Neuronal stem cell (in vitro differentiated cells): ENCODE results near the gene SLC2A9.
A peak's percentile ranks its signal among the peaks of the same experiment; 100 is the strongest.

Source experiments
- DNase-seq: peaks from one replicate; pipeline ENCODE4 v3.0.0-alpha.2; 2013; ENCODE audit warnings: low spot score
- H2AFZ ChIP-seq: one replicate; pipeline ENCODE4 v1.6.1; 2013; ENCODE audit warnings: mild to moderate bottlenecking, low read length, inconsistent platforms
- H2AK5ac ChIP-seq: 2 replicates; pipeline ENCODE4 v1.6.1; 2013; ENCODE audit warnings: low read depth, mild to moderate bottlenecking, inconsistent platforms, low read length, moderate library complexity, mixed read lengths
- H2BK120ac ChIP-seq: 2 replicates; pipeline ENCODE4 v1.6.1; 2013; ENCODE audit warnings: low read depth, mild to moderate bottlenecking, inconsistent platforms, low read length, moderate library complexity, mixed read lengths
- H2BK12ac ChIP-seq: one replicate; pipeline ENCODE4 v1.6.1; 2013; ENCODE audit warnings: low read length, inconsistent platforms
- H2BK15ac ChIP-seq: 2 replicates; pipeline ENCODE4 v1.6.1; 2013; ENCODE audit warnings: mild to moderate bottlenecking, low read length, inconsistent platforms, mixed read lengths
- H2BK5ac ChIP-seq: one replicate; pipeline ENCODE4 v1.6.1; 2013; ENCODE audit warnings: inconsistent platforms, mild to moderate bottlenecking, low read length, moderate library complexity
- H3K14ac ChIP-seq: one replicate; pipeline ENCODE4 v1.6.1; 2013; ENCODE audit warnings: low read length, inconsistent platforms
- H3K18ac ChIP-seq: 2 replicates; pipeline ENCODE4 v1.6.1; 2013; ENCODE audit warnings: low read length, inconsistent platforms
- H3K23ac ChIP-seq: 2 replicates; pipeline ENCODE4 v1.6.1; 2013; ENCODE audit warnings: low read depth, mild to moderate bottlenecking, mixed read lengths, low read length, inconsistent platforms; ENCODE audit not compliant: poor library complexity
- H3K27ac ChIP-seq: replicated peaks from 3 replicates; pipeline ENCODE4 v1.5.1; 2013; ENCODE audit warnings: low read length, inconsistent platforms
- H3K27me3 ChIP-seq, 3 experiments: 2 replicates each; pipeline ENCODE4 v1.6.1; 2013; ENCODE audit warnings: low read length in 3 of 3, mild to moderate bottlenecking in 2 of 3, inconsistent platforms in 1 of 3, low read depth in 1 of 3, mixed read lengths in 1 of 3, moderate library complexity in 1 of 3; ENCODE audit not compliant: control insufficient read depth in 3 of 3, insufficient read depth in 3 of 3
- H3K36me3 ChIP-seq, 2 donors: replicated peaks in 1 of 2; 2 replicates each; pipeline ENCODE4 v1.6.1; 2013; ENCODE audit warnings: low read length in 2 of 2; ENCODE audit not compliant: control insufficient read depth in 2 of 2, insufficient read depth in 2 of 2
- H3K4ac ChIP-seq: 2 replicates; pipeline ENCODE4 v1.6.1; 2013; ENCODE audit warnings: inconsistent platforms, mild to moderate bottlenecking, low read length, moderate library complexity
- H3K4me1 ChIP-seq, 2 donors: 1 replicate in 1 of 2; 2 replicates in 1 of 2; pipeline ENCODE4 v1.6.1; 2013; ENCODE audit warnings: low read length in 2 of 2, low read depth in 1 of 2; ENCODE audit not compliant: control insufficient read depth in 2 of 2, insufficient read depth in 1 of 2
- H3K4me2 ChIP-seq: one replicate; pipeline ENCODE4 v1.6.1; 2013; ENCODE audit warnings: mild to moderate bottlenecking, low read length, inconsistent platforms; ENCODE audit not compliant: insufficient read depth, poor library complexity, severe bottlenecking
- H3K4me3 ChIP-seq, 2 donors: 2 replicates each; pipeline ENCODE4 v1.5.1; 2013; ENCODE audit warnings: low read length in 2 of 2, mild to moderate bottlenecking in 2 of 2, inconsistent platforms in 1 of 2, moderate library complexity in 1 of 2
- H3K79me1 ChIP-seq: one replicate; pipeline ENCODE4 v1.6.1; 2013; ENCODE audit warnings: low read depth, mild to moderate bottlenecking, inconsistent platforms, low read length, moderate library complexity
- H3K9ac ChIP-seq: one replicate; pipeline ENCODE4 v1.6.1; 2013; ENCODE audit warnings: mild to moderate bottlenecking, low read depth, low read length, inconsistent platforms; ENCODE audit not compliant: poor library complexity
- H3K9me3 ChIP-seq, 2 donors: replicated peaks in 1 of 2; 2 replicates each; pipeline versions ENCODE3 to v1.6.1; 2013; ENCODE audit warnings: low read length in 2 of 2, mild to moderate bottlenecking in 2 of 2, inconsistent platforms in 1 of 2, low read depth in 1 of 2, mixed read lengths in 1 of 2, moderate library complexity in 1 of 2; ENCODE audit not compliant: control insufficient read depth in 2 of 2, insufficient read depth in 1 of 2
- H4K8ac ChIP-seq: one replicate; pipeline ENCODE4 v1.6.1; 2013; ENCODE audit warnings: low read depth, mild to moderate bottlenecking, inconsistent platforms, low read length, moderate library complexity
- H4K91ac ChIP-seq: one replicate; pipeline ENCODE4 v1.6.1; 2013; ENCODE audit warnings: low read length, low read depth, mild to moderate bottlenecking, inconsistent platforms; ENCODE audit not compliant: poor library complexity
- WGBS, 2 donors: extraction: QIAGEN DNeasy Blood & Tissue Kit; methylation state at CpG; one replicate each; pipeline ENCODE4 v1.1.7; 2013; ENCODE audit warnings: missing lambda C conversion rate in 2 of 2, mixed read lengths in 1 of 2; ENCODE audit not compliant: insufficient read length in 2 of 2, insufficient replicate concordance in 1 of 2; ENCODE audit errors: extremely low coverage in 2 of 2; 5-methylcytosine and 5-hydroxymethylcytosine counted together

SLC2A9 gene

DNA sequence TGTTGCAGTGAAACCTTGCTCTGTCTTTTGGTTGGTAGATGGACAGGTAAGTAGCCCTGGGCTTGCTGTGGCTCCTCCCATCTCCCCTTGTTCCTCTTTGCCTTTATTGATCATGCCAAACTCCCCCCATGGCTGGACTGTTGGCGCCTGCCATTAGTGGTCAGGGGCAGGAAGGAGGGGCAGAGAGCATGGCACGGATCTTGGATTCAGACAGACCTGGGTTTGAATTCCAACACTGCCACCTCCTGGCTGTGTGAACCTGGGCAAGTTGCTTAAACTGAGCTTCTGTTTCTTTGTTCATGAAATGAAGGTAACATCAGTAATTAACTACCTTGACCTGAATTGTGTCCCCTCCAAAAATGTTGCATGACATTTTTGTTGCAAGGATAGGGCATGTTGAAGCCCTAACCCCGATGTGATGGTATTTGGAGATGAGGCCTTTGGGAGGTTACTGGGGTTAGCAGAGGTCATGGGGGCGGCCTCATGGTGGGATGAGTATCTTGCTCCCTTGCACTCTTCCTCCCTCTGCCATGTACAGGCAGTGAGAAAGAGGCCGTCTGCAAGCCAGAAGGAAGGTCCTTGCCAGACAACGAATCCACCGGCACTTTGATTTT is 6.0 kb downstream of the SLC2A9 start:
- H3K14ac ChIP-seq: no peak overlapping the region
- no peaks in the 10 kb centered on the region for H3K79me1 ChIP-seq
- H2BK5ac ChIP-seq: no peak overlapping the region
- H3K4me2 ChIP-seq: no peak overlapping the region
- H3K4me3 ChIP-seq: no peak overlapping the region
- H2AK5ac ChIP-seq: no peak overlapping the region
- H3K23ac ChIP-seq: no peak overlapping the region
- H2BK120ac ChIP-seq: no peak overlapping the region
- H3K18ac ChIP-seq: no peak overlapping the region
- H2BK15ac ChIP-seq: no peak overlapping the region
- peaks cover 0 to 7% of the 10 kb centered on the region in 2 donors for H3K4me1 ChIP-seq
- no CpG with 5 or more reads among the region's 7 CpGs for WGBS, 2 donors
- H3K27me3 ChIP-seq: peaks cover 0 to 20% (median 3%) of the 10 kb centered on the region in 3 experiments
- no peak overlapping the region for H3K4ac ChIP-seq
- H2AFZ ChIP-seq: no peak overlapping the region
- no peaks in the 10 kb centered on the region for H3K36me3 ChIP-seq
- peak; percentile 41 for DNase-seq
- no peak overlapping the region for H4K91ac ChIP-seq
- no peak overlapping the region for H3K27ac ChIP-seq
- H2BK12ac ChIP-seq: no peak overlapping the region
- no peak overlapping the region for H3K9ac ChIP-seq
- H3K9me3 ChIP-seq: no peaks in the 10 kb centered on the region
- no peak overlapping the region for H4K8ac ChIP-seq

DNA sequence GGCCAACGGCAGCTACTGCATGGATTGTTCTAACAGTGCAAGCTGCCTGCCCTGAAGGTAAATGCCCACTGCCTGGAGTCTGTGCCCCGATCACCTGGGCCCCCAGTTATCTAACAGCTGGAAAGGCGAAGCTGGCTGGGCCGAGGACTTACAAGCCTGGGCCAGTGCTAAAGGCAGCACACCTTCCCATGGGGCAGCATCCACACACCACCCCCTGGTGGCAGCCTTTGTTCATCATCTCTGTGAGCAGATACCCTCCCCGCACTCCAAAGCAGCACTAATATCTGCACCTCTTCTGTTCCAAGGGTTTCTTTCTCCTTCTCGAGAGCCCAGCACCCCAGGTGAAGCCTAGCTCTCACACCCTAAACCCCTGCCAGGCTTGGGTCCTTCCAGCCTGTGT is 7.6 kb downstream of the SLC2A9 start:
- no peak overlapping the region for H3K23ac ChIP-seq
- H3K27ac ChIP-seq: no peak overlapping the region
- H3K18ac ChIP-seq: no peak overlapping the region
- WGBS, 2 donors: no CpG with 5 or more reads among the region's 6 CpGs
- peaks cover 0 to 12% (median 0%) of the 10 kb centered on the region in 3 experiments for H3K27me3 ChIP-seq
- no peak overlapping the region for H3K9ac ChIP-seq
- no peak overlapping the region for H4K8ac ChIP-seq
- H2BK120ac ChIP-seq: no peak overlapping the region
- no peaks in the 10 kb centered on the region for H3K79me1 ChIP-seq
- no peak overlapping the region for H2AFZ ChIP-seq
- no peak overlapping the region for H3K4ac ChIP-seq
- H2BK12ac ChIP-seq: no peak overlapping the region
- H3K4me2 ChIP-seq: no peak overlapping the region
- no peak overlapping the region for H3K4me3 ChIP-seq
- H2AK5ac ChIP-seq: peak overlapping the region; percentile 34
- no peak overlapping the region for H2BK5ac ChIP-seq
- peaks cover 0 to 2% of the 10 kb centered on the region in 2 donors for H3K4me1 ChIP-seq
- H3K14ac ChIP-seq: no peak overlapping the region
- H3K9me3 ChIP-seq: no peaks in the 10 kb centered on the region
- no peak for DNase-seq
- no peaks in the 10 kb centered on the region for H3K36me3 ChIP-seq
- no peak overlapping the region for H4K91ac ChIP-seq
- no peak overlapping the region for H2BK15ac ChIP-seq

DNA sequence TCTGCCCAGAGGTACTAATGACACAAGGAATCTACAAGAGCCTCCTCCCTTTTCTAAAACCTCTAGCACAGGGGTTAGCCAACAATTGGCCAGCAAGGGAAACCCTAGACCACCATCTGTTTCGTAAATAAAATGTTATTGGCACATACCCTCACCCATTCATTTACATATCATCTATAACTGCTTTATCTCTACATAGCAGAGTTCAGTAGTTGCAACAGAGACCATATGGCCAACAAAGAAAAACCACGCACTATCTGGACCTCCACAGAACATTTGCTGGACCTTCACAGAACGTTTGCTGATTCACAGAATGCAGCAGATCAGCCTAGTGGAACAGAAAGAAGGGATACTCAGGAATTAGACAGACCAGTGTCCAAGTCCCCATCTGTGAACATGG is 9.4 kb downstream of the SLC2A9 start:
- H3K4ac ChIP-seq: no peak overlapping the region

GRCh38 chr4:10011277-10011676 is 10.0 kb downstream of the SLC2A9 start:
- peaks cover 0 to 20% (median 0%) of the 10 kb centered on the region in 3 experiments for H3K27me3 ChIP-seq
- H3K36me3 ChIP-seq: no peaks in the 10 kb centered on the region
- no peaks in the 10 kb centered on the region for H3K79me1 ChIP-seq
- H3K23ac ChIP-seq: no peak overlapping the region
- no peak overlapping the region for H4K8ac ChIP-seq
- H3K18ac ChIP-seq: no peak overlapping the region
- H4K91ac ChIP-seq: no peak overlapping the region
- H3K9me3 ChIP-seq: no peaks in the 10 kb centered on the region
- no CpG with 5 or more reads among the region's 1 CpG for WGBS, 2 donors
- H2AFZ ChIP-seq: no peak overlapping the region
- no peak for DNase-seq
- no peak overlapping the region for H3K4ac ChIP-seq
- H2BK5ac ChIP-seq: no peak overlapping the region
- no peak overlapping the region for H3K4me2 ChIP-seq
- H3K14ac ChIP-seq: no peak overlapping the region
- no peak overlapping the region for H3K27ac ChIP-seq
- H2BK120ac ChIP-seq: no peak overlapping the region
- no peak overlapping the region for H2BK12ac ChIP-seq
- no peak overlapping the region for H2BK15ac ChIP-seq
- H3K9ac ChIP-seq: no peak overlapping the region
- H2AK5ac ChIP-seq: no peak overlapping the region
- no peak overlapping the region for H3K4me3 ChIP-seq
- peaks cover 0 to 6% of the 10 kb centered on the region in 2 donors for H3K4me1 ChIP-seq

More for the DNA sequence above, 9.4 kb downstream of the SLC2A9 start:
- Histone ChIP-seq H3K36me3 (no peaks in the 10 kb centered on the region), H4K8ac (no peak overlapping the region), H2AFZ (no peak overlapping the region), H3K4me1 (peaks cover 0 to 5% of the 10 kb centered on the region in 2 donors), H3K4me3 (no peak overlapping the region), H4K91ac (no peak overlapping the region), H3K14ac (no peak overlapping the region), H2BK5ac (no peak overlapping the region), H3K27ac (no peak overlapping the region), H2BK12ac (no peak overlapping the region), H2BK15ac (no peak overlapping the region), H3K27me3 (peaks cover 0 to 20% (median 0%) of the 10 kb centered on the region in 3 experiments), H3K9ac (no peak overlapping the region), H3K9me3 (no peaks in the 10 kb centered on the region), H3K4me2 (no peak overlapping the region), H2BK120ac (no peak overlapping the region), H3K18ac (no peak overlapping the region), H2AK5ac (no peak overlapping the region), H3K23ac (no peak overlapping the region), H3K79me1 (no peaks in the 10 kb centered on the region)
- WGBS, 2 donors: no CpG with 5 or more reads among the region's 3 CpGs
- DNase-seq: no peak
